Measurements from ENCODE around the gene OLIG1. TPM values are rescaled to one million over a fixed set of nuclear protein-coding genes. Genes with fewer than 3 reads are reported as not detected.

The OLIG1 gene
- total and polyA plus RNA-seq, 2 of the 4 experiments (the other 2 are of a cell fraction): not detected

DNA sequence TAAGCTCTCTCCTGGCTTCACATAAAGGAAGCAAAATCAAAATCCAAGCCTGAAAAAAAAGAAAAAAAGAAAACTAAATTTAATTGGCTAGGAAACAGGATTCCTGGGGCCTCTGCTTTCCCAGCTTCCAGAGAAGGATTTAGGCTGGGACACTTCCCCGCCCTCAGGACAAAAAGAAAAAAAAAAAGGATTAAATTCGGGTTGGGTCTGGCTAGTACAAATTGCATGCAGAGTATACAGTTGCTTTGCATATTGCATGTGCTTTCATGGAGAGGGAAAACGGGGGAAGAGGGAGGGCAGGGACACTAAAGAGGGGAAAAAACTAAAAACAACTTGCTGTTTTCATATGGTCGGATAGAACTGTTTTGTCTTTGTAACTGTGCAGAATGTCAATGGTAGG is 42.7 kb downstream of the OLIG1 start:
- POLR2A ChIA-PET (ENCODE audit: unreplicated experiment): no interaction called here
- CTCF ChIA-PET: no interaction called here
- H3K23ac ChIP-seq (ENCODE audit: low read depth, low read length): no peak overlapping the region

More for the DNA sequence above, 42.7 kb downstream of the OLIG1 start:
- in situ Hi-C loops (cut with MboI; ENCODE audit: low sequenced_read_pairs) (no loop called here), dilution Hi-C loops (cut with HindIII; ENCODE audit: low sequenced_read_pairs, unreplicated experiment) (no loop called here), intact Hi-C loops (cut with micrococcal nuclease) (no loop called here)
- no peak overlapping the region for H2BK15ac ChIP-seq (ENCODE audit: low read depth, low read length)
- H3K4me1 ChIP-seq (ENCODE audit: control insufficient read depth, insufficient read depth, low read length): no peaks in the 10 kb centered on the region
- no peak overlapping the region for H2BK20ac ChIP-seq (ENCODE audit: low read depth, low read length)
- H2BK120ac ChIP-seq (ENCODE audit: low read depth, low read length): no peak overlapping the region
- 13% methylated on average over 3 of the region's 4 CpGs; no CpG with 5 or more reads in 1 of the 2 experiments for WGBS, 2 experiments (ENCODE audit: extremely low coverage in 2 of 2, insufficient read length in 1 of 2)
- H2AK9ac ChIP-seq (replicated peaks; ENCODE audit: low read depth, low read length, poor library complexity): no peak overlapping the region
- no peak overlapping the region for H4K91ac ChIP-seq (ENCODE audit: insufficient read depth, low read depth, low read length)
- no peak overlapping the region for H3K4me3 ChIP-seq (ENCODE audit: insufficient read depth, low read depth, low read length)
- H3K4me2 ChIP-seq (ENCODE audit: low read depth, low read length): no peak overlapping the region
- H3K4ac ChIP-seq (ENCODE audit: low read depth, low read length): no peak overlapping the region
- H3K79me1 ChIP-seq (ENCODE audit: low read depth in 1 of 2, low read length in 2 of 2): no peaks in the 10 kb centered on the region
- H3K9me1 ChIP-seq (ENCODE audit: insufficient read depth, low read length): no peaks in the 10 kb centered on the region
- H3K27ac ChIP-seq (ENCODE audit: insufficient read depth, low read length): no peak overlapping the region
- no peak overlapping the region for H3K9ac ChIP-seq (ENCODE audit: low read depth, low read length)
- H4K5ac ChIP-seq (ENCODE audit: low read depth, low read length): no peak overlapping the region
- H4K8ac ChIP-seq (ENCODE audit: low read depth in 2 of 2, low read length in 2 of 2): no peak overlapping the region
- no peak overlapping the region for H2AK5ac ChIP-seq (ENCODE audit: low read depth, low read length)
- no peak overlapping the region for H3K18ac ChIP-seq (ENCODE audit: low read depth, low read length)
- H3K9me3 ChIP-seq (ENCODE audit: control insufficient read depth, insufficient read depth, low read length): no peaks in the 10 kb centered on the region
- H2AFZ ChIP-seq (replicated peaks; ENCODE audit: low read length, poor library complexity): no peak overlapping the region
- TF ChIP-seq MAFK (IDR thresholded peaks at IDR 0.05; ENCODE audit: low read depth, low read length) (no peak), POLR2A (IDR thresholded peaks at IDR 0.05; ENCODE audit: low read depth, low read length) (no peak), CHD1 (IDR thresholded peaks at IDR 0.05; ENCODE audit: low read depth, low read length) (no peak), RCOR1 (IDR thresholded peaks at IDR 0.05; ENCODE audit: insufficient replicate concordance, low read length) (no peak), FOS (IDR thresholded peaks at IDR 0.05; ENCODE audit: low read depth, low read length) (no peak), RFX5 (IDR thresholded peaks at IDR 0.05; ENCODE audit: low read depth, low read length) (no peak), BHLHE40 (IDR thresholded peaks at IDR 0.05; ENCODE audit: low read depth, low read length) (no peak), NFE2L2 (IDR thresholded peaks at IDR 0.05; ENCODE audit: low read depth, low read length) (no peak), SMC3 (IDR thresholded peaks at IDR 0.05; ENCODE audit: low read depth, low read length) (no peak), MAZ (IDR thresholded peaks at IDR 0.05; ENCODE audit: borderline replicate concordance, low read depth, low read length) (no peak)
- TF ChIP-seq, protein P1, sequence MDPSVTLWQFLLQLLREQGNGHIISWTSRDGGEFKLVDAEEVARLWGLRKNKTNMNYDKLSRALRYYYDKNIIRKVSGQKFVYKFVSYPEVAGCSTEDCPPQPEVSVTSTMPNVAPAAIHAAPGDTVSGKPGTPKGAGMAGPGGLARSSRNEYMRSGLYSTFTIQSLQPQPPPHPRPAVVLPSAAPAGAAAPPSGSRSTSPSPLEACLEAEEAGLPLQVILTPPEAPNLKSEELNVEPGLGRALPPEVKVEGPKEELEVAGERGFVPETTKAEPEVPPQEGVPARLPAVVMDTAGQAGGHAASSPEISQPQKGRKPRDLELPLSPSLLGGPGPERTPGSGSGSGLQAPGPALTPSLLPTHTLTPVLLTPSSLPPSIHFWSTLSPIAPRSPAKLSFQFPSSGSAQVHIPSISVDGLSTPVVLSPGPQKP (IDR thresholded peaks at IDR 0.05; ENCODE audit: borderline replicate concordance, low read depth, low read length): no peak
- TF ChIP-seq, protein P2, sequence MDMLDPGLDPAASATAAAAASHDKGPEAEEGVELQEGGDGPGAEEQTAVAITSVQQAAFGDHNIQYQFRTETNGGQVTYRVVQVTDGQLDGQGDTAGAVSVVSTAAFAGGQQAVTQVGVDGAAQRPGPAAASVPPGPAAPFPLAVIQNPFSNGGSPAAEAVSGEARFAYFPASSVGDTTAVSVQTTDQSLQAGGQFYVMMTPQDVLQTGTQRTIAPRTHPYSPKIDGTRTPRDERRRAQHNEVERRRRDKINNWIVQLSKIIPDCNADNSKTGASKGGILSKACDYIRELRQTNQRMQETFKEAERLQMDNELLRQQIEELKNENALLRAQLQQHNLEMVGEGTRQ (IDR thresholded peaks at IDR 0.05; ENCODE audit: low read depth, low read length): no peak
- H2BK5ac ChIP-seq (ENCODE audit: low read depth, low read length, poor library complexity, severe bottlenecking): no peak overlapping the region
- DNase-seq: no peak
- BruUV-seq (replicated peaks): no TSS peak
- no peaks in the 10 kb centered on the region for H4K20me1 ChIP-seq (ENCODE audit: insufficient read depth, low read length)
- H3K14ac ChIP-seq (replicated peaks; ENCODE audit: low read depth, low read length): no peak overlapping the region
- H3K36me3 ChIP-seq (ENCODE audit: control insufficient read depth, insufficient read depth, low read length): no peaks in the 10 kb centered on the region
- peaks cover 82% of the 10 kb centered on the region for H3K27me3 ChIP-seq (ENCODE audit: control insufficient read depth, insufficient read depth, low read length)
- H3K56ac ChIP-seq (ENCODE audit: extremely low read depth, insufficient read depth, low read length): no peak overlapping the region
- ATAC-seq (ENCODE audit: low read depth): no peak
